Neural progenitor cell (in vitro differentiated cells): ENCODE measurements around the gene GATC. TPM values are rescaled to one million over a fixed set of nuclear protein-coding genes. Genes with fewer than 3 reads are reported as not detected.

Source experiments
- DNase-seq: peaks from one replicate; pipeline ENCODE4 v3.0.0-alpha.2; 2016; ENCODE audit warnings: low spot score
- H2AFZ ChIP-seq: fragments of 200-600 bp; sonication (generic); replicated peaks from 2 replicates; pipeline ENCODE4 v1.6.1; 2016; ENCODE audit warnings: antibody characterized with exemption
- H3F3A ChIP-seq: fragments of 200-600 bp; sonication (generic); 2 replicates; pipeline ENCODE4 v1.6.1; 2016; ENCODE audit warnings: antibody characterized with exemption, low read depth
- H3K27ac ChIP-seq: fragments of 200-600 bp; sonication (generic); 2 replicates; pipeline ENCODE4 v1.5.1; 2016; ENCODE audit warnings: mild to moderate bottlenecking
- H3K27me3 ChIP-seq: fragments of 200-600 bp; sonication (generic); 2 replicates; pipeline ENCODE4 v1.6.1; 2016; ENCODE audit warnings: mild to moderate bottlenecking, moderate library complexity
- H3K36me3 ChIP-seq: fragments of 200-600 bp; sonication (generic); 2 replicates; pipeline ENCODE4 v1.5.1; 2016
- H3K4me1 ChIP-seq: fragments of 200-600 bp; sonication (generic); 2 replicates; pipeline ENCODE4 v1.6.1; 2016; ENCODE audit warnings: mixed run types
- H3K4me2 ChIP-seq: fragments of 200-600 bp; sonication (generic); 2 replicates; pipeline ENCODE4 v1.6.1; 2016
- H3K4me3 ChIP-seq: fragments of 200-600 bp; sonication (generic); 2 replicates; pipeline ENCODE4 v1.5.1; 2016
- H3K79me2 ChIP-seq: fragments of 200-600 bp; sonication (generic); 2 replicates; pipeline ENCODE4 v1.6.1; 2016; ENCODE audit warnings: low read depth
- H3K9ac ChIP-seq: fragments of 200-600 bp; sonication (generic); 2 replicates; pipeline ENCODE4 v1.6.1; 2016
- H3K9me3 ChIP-seq: fragments of 200-600 bp; sonication (generic); 2 replicates; pipeline ENCODE4 v1.5.1; 2016; ENCODE audit warnings: low read depth
- H4K20me1 ChIP-seq: fragments of 200-600 bp; sonication (generic); 2 replicates; pipeline ENCODE4 v1.6.1; 2016; ENCODE audit warnings: low read depth
- H3K27ac Mint-ChIP-seq: 3 replicates; pipeline ENCODE4 v1.8.0; 2021; ENCODE audit warnings: mixed read lengths
- H3K27me3 Mint-ChIP-seq: 2 replicates; pipeline ENCODE4 v1.8.0; 2022; ENCODE audit warnings: low read depth, mild to moderate bottlenecking, inconsistent platforms, moderate library complexity, mixed read lengths; ENCODE audit not compliant: insufficient read depth
- H3K36me3 Mint-ChIP-seq: 3 replicates; pipeline ENCODE4 v1.8.0; 2021; ENCODE audit warnings: mixed read lengths
- H3K4me1 Mint-ChIP-seq: 3 replicates; pipeline ENCODE4 v1.8.0; 2021; ENCODE audit warnings: mixed read lengths
- H3K4me3 Mint-ChIP-seq: 3 replicates; pipeline ENCODE4 v1.8.0; 2021; ENCODE audit warnings: mild to moderate bottlenecking, moderate library complexity, mixed read lengths
- H3K9me3 Mint-ChIP-seq: 3 replicates; pipeline ENCODE4 v1.8.0; 2020; ENCODE audit warnings: mixed read lengths
- EZH2 ChIP-seq: fragments of 200-600 bp; sonication (generic); IDR thresholded peaks from 2 replicates; pipeline ENCODE4 v1.6.1; 2017; ENCODE audit warnings: antibody characterized with exemption, mild to moderate bottlenecking, moderate library complexity
- EZH2phosphoT487 ChIP-seq: fragments of 200-600 bp; sonication (generic); IDR thresholded peaks from 2 replicates; pipeline ENCODE4 v1.6.1; 2017; ENCODE audit warnings: antibody characterized with exemption
- total RNA-seq: library from RNA; depleted of rRNA; stranded (reverse); fragments of >200 nt; gene quantifications from 2 replicates; pipeline ENCODE4 v1.2.3, GENCODE V29; 2015; ENCODE audit warnings: low replicate concordance
- TF ChIP-seq, protein P1 (sequence below): fragments of 200-600 bp; sonication (generic); IDR thresholded peaks from 2 replicates; pipeline ENCODE4 v1.5.1; 2017; ENCODE audit warnings: antibody characterized with exemption, mild to moderate bottlenecking

Gene GATC
- total RNA-seq, 1 donor from 2014 or later, result 29.1 TPM

DNA sequence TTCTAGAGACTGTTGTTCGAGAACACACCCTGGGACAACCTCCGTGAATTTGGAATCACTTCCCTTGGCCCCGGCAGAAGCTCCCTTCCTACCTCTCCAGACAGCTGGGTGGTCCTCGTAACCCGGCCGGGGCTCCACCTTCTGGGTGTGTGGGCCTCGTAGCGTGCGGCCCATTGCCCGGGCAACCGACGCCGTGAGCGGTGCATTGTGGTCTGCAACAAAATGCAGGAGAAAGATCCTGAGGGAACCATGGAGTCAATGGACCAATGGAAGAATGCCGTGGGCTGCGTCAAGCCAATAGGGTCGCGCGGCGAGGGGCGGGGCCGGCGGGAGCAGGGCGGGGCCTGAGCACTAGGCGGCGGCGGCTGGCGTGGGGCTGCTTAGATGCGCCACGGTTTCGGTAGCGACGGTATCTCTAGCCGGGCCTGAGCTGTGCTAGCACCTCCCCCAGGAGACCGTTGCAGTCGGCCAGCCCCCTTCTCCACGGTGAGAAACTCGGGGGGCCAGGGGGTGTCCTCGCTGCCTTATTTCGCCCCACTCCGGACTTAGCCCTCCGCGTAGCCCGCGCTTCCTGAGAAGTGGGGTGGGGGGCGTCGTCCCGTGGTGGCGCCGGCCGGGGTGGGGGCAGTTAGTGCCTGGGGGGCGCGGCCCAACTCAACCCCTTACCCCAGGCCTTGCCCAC is 49.6 kb downstream of the GATC start, which contains the start of gene DYNLL1:
TSS of gene DYNLL1 (plus strand) at position 383 of the 682 bp plus-strand sequence. CDS start 309 bp downstream, outside the sequence.
- H3K9ac ChIP-seq, result peak within 1 kb of the TSS; percentile 67
- Mint-ChIP-seq H3K27ac (peak within 1 kb of the TSS; percentile 98), H3K9me3 (no peaks in the 10 kb centered on the region), H3K4me1 (peaks cover 31% of the 10 kb centered on the region), H3K4me3 (peak within 1 kb of the TSS; percentile 99), H3K27me3 (peaks cover 2% of the 10 kb centered on the region), H3K36me3 (peaks cover 27% of the 10 kb centered on the region)
- H3K4me1 ChIP-seq, result peaks cover 19% of the 10 kb centered on the region
- peaks cover 49% of the 10 kb centered on the region for H3F3A ChIP-seq
- H3K9me3 ChIP-seq, result no peaks in the 10 kb centered on the region
- H3K79me2 ChIP-seq, result peaks cover 37% of the 10 kb centered on the region
- no peaks in the 10 kb centered on the region for H3K27me3 ChIP-seq
- H2AFZ ChIP-seq, result peak within 1 kb of the TSS; percentile 60
- peak within 1 kb of the TSS; percentile 100 for H3K4me2 ChIP-seq
- TF ChIP-seq, protein P1, sequence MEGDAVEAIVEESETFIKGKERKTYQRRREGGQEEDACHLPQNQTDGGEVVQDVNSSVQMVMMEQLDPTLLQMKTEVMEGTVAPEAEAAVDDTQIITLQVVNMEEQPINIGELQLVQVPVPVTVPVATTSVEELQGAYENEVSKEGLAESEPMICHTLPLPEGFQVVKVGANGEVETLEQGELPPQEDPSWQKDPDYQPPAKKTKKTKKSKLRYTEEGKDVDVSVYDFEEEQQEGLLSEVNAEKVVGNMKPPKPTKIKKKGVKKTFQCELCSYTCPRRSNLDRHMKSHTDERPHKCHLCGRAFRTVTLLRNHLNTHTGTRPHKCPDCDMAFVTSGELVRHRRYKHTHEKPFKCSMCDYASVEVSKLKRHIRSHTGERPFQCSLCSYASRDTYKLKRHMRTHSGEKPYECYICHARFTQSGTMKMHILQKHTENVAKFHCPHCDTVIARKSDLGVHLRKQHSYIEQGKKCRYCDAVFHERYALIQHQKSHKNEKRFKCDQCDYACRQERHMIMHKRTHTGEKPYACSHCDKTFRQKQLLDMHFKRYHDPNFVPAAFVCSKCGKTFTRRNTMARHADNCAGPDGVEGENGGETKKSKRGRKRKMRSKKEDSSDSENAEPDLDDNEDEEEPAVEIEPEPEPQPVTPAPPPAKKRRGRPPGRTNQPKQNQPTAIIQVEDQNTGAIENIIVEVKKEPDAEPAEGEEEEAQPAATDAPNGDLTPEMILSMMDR, result peak; percentile 7
- no peak for TF ChIP-seq EZH2
- peaks cover 31% of the 10 kb centered on the region for H4K20me1 ChIP-seq
- DNase-seq, result peak; percentile 98
- peak within 1 kb of the TSS; percentile 50 for H3K27ac ChIP-seq
- H3K4me3 ChIP-seq, result peak within 1 kb of the TSS; percentile 86
- peaks cover 3% of the 10 kb centered on the region for H3K36me3 ChIP-seq

DNA sequence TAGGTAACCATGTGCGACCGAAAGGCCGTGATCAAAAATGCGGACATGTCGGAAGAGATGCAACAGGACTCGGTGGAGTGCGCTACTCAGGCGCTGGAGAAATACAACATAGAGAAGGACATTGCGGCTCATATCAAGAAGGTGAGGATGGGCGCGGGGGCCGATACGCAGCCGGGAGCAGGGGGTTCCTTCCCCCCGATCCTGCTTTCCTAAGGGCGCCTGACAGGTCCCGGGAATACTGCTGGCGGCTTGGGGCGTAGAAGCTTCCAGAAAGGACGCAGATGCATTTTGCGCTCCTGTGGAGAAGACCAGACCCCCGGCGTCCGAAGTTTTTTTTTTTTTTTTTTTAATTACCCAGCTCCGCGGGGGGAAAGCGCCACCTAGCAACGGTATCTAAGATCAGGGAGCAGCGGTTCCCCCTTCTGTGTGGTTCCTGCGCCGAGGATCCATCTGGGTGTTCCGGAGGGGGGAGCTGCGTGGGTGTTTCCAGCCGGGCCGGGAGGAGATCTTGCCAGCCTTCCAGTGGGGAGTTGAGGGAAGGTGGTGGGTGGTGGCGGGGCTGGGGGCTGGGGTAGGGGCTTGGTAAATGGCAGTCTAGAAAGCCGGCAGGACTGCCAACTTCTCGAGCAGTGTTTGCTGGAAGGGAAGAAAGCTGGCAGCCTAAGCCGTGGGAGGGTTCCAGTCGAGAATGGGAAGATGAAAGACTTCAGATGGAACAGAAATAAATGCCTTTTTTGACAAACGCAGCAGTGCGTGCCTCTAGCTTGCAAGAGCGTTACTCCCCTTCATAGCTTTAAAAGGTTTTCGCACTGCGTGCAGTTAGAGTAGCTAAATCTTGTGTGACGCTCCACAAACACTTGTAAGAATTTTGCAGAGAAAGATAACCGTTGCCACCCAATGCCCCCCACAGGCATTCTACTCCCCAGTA is 50.4 kb downstream of the GATC start:
- TF ChIP-seq, protein P1, result peak; percentile 8
- TF ChIP-seq EZH2, result no peak
- Mint-ChIP-seq H3K27ac (peak overlapping the region; percentile 98), H3K27me3 (peaks cover 2% of the 10 kb centered on the region), H3K4me3 (peak overlapping the region; percentile 99), H3K9me3 (no peaks in the 10 kb centered on the region), H3K36me3 (peaks cover 23% of the 10 kb centered on the region), H3K4me1 (peaks cover 31% of the 10 kb centered on the region)
- no peaks in the 10 kb centered on the region for H3K9me3 ChIP-seq
- peak overlapping the region; percentile 100 for H3K4me2 ChIP-seq
- peaks cover 51% of the 10 kb centered on the region for H3F3A ChIP-seq
- peak overlapping the region; percentile 67 for H3K9ac ChIP-seq
- peaks cover 37% of the 10 kb centered on the region for H3K79me2 ChIP-seq
- H3K4me1 ChIP-seq, result peaks cover 19% of the 10 kb centered on the region
- peak; percentile 84 for DNase-seq
- peak overlapping the region; percentile 50 for H3K27ac ChIP-seq
- no peaks in the 10 kb centered on the region for H3K27me3 ChIP-seq
- H4K20me1 ChIP-seq, result peaks cover 31% of the 10 kb centered on the region
- H2AFZ ChIP-seq, result no peak overlapping the region
- H3K36me3 ChIP-seq, result peaks cover 3% of the 10 kb centered on the region
- peak overlapping the region; percentile 86 for H3K4me3 ChIP-seq

- Mint-ChIP-seq H3K36me3 (peaks cover 23% of the 10 kb centered on the region), H3K27ac (no peak overlapping the region), H3K4me1 (peaks cover 31% of the 10 kb centered on the region), H3K9me3 (no peaks in the 10 kb centered on the region), H3K4me3 (peak overlapping the region; percentile 99), H3K27me3 (peaks cover 2% of the 10 kb centered on the region)
- Histone ChIP-seq H4K20me1 (peaks cover 31% of the 10 kb centered on the region), H3F3A (peaks cover 51% of the 10 kb centered on the region), H3K27me3 (no peaks in the 10 kb centered on the region), H3K36me3 (peaks cover 3% of the 10 kb centered on the region), H2AFZ (no peak overlapping the region), H3K27ac (no peak overlapping the region), H3K4me2 (peak overlapping the region; percentile 100), H3K9ac (peak overlapping the region; percentile 67), H3K79me2 (peaks cover 37% of the 10 kb centered on the region), H3K4me3 (peak overlapping the region; percentile 86), H3K4me1 (peaks cover 19% of the 10 kb centered on the region), H3K9me3 (no peaks in the 10 kb centered on the region)
- no peak for TF ChIP-seq EZH2
- TF ChIP-seq, protein P1, result no peak
- TF ChIP-seq EZH2phosphoT487, result no peak
- no peak for DNase-seq
These were observed 51.4 kb downstream of the GATC start for GRCh38 chr12:120497524-120498150.
